H1 (cell line): ENCODE results near the gene NID2. TPM values are rescaled to one million over a fixed set of nuclear protein-coding genes. Genes with fewer than 3 reads are reported as not detected.

ENCODE experiments used
- CTCF ChIA-PET: fragments of 300-600 bp; sonication (Branson Sonifier 250); formaldehyde crosslinking; loops from one replicate; lab custom pipeline; 2021; ENCODE audit not compliant: partially characterized antibody; lab: Charles Lee
- POLR2A ChIA-PET: fragments of 300-600 bp; sonication (Branson Sonifier 250); formaldehyde crosslinking; loops from one replicate; lab custom pipeline; 2021; ENCODE audit warnings: inconsistent platforms; ENCODE audit not compliant: partially characterized antibody; lab: Charles Lee
- DNase-seq, 2 experiments: peaks; one replicate each; pipeline versions ENCODE4 v3.0.0 to v3.0.0-alpha.2; 2010 to 2022; ENCODE audit warnings: low spot score in 2 of 2, low read depth in 1 of 2, mixed read lengths in 1 of 2
- FAIRE-seq: peaks from 2 replicates; lab custom pipeline; 2011; peaks lifted over from hg19 to GRCh38; lab: Jason Lieb, UNC
- H2AFZ ChIP-seq: 2 replicates; pipeline ENCODE4 v1.8.1; 2012; ENCODE audit warnings: low read length, inconsistent platforms
- H2AK5ac ChIP-seq: 2 replicates; pipeline ENCODE4 v1.6.1; 2013; ENCODE audit warnings: low read depth, low read length
- H2BK120ac ChIP-seq: replicated peaks from 2 replicates; pipeline ENCODE3; 2013; ENCODE audit warnings: low read depth, low read length, inconsistent platforms
- H2BK12ac ChIP-seq: 2 replicates; pipeline ENCODE4 v1.6.1; 2013; ENCODE audit warnings: low read depth, low read length
- H2BK15ac ChIP-seq: 2 replicates; pipeline ENCODE4 v1.6.1; 2013; ENCODE audit warnings: low read length
- H2BK20ac ChIP-seq: 2 replicates; pipeline ENCODE4 v1.6.1; 2013; ENCODE audit warnings: low read length
- H2BK5ac ChIP-seq: 2 replicates; pipeline ENCODE4 v1.6.1; 2013; ENCODE audit warnings: low read depth, low read length
- H3K14ac ChIP-seq: 2 replicates; pipeline ENCODE4 v1.6.1; 2013; ENCODE audit warnings: inconsistent platforms; ENCODE audit not compliant: insufficient read length
- H3K18ac ChIP-seq: 2 replicates; pipeline ENCODE4 v1.6.1; 2013; ENCODE audit warnings: low read length; ENCODE audit errors: extremely low read depth
- H3K23ac ChIP-seq: 2 replicates; pipeline ENCODE4 v1.6.1; 2013; ENCODE audit warnings: inconsistent platforms; ENCODE audit not compliant: insufficient read length
- H3K23me2 ChIP-seq: 2 replicates; pipeline ENCODE4 v1.6.1; 2013; ENCODE audit warnings: low read depth, low read length
- H3K27ac ChIP-seq: 2 replicates; pipeline ENCODE4 v1.6.1; 2011; ENCODE audit warnings: low read depth, low read length, inconsistent platforms
- H3K27me3 ChIP-seq, 4 experiments: replicated peaks in 1 of 4; 1 replicate in 1 of 4; 2 replicates in 3 of 4; pipeline versions ENCODE4 v1.6.1 to v1.8.1; 2011 to 2013; ENCODE audit warnings: low read length in 3 of 4, mild to moderate bottlenecking in 3 of 4, inconsistent platforms in 2 of 4, mixed read lengths in 2 of 4, moderate library complexity in 1 of 4; ENCODE audit not compliant: control insufficient read depth in 3 of 4, insufficient read depth in 3 of 4; ENCODE audit errors: extremely low read depth in 1 of 4
- H3K36me3 ChIP-seq, 4 experiments: 2 replicates each; pipeline versions ENCODE4 v1.6.1 to v1.8.1; 2011 to 2013; ENCODE audit warnings: mild to moderate bottlenecking in 4 of 4, low read length in 3 of 4, moderate library complexity in 2 of 4, control low read depth in 1 of 4, inconsistent platforms in 1 of 4; ENCODE audit not compliant: insufficient read depth in 4 of 4, control insufficient read depth in 2 of 4
- H3K4ac ChIP-seq: replicated peaks from 2 replicates; pipeline ENCODE3; 2013; ENCODE audit warnings: low read length, low read depth, mixed read lengths, inconsistent platforms; ENCODE audit not compliant: insufficient read length
- H3K4me1 ChIP-seq, 4 experiments: replicated peaks in 1 of 4; 1 replicate in 1 of 4; 2 replicates in 3 of 4; pipeline versions ENCODE4 v1.6.1 to v1.8.1; 2011 to 2013; ENCODE audit warnings: low read length in 3 of 4, inconsistent platforms in 2 of 4, mixed read lengths in 1 of 4; ENCODE audit not compliant: insufficient read depth in 4 of 4, control insufficient read depth in 3 of 4
- H3K4me2 ChIP-seq, 2 experiments: 2 replicates each; pipeline versions ENCODE4 v1.6.1 to v1.8.1; 2011 to 2013; ENCODE audit warnings: low read depth in 2 of 2, low read length in 2 of 2, control low read depth in 1 of 2, inconsistent platforms in 1 of 2, mild to moderate bottlenecking in 1 of 2; ENCODE audit not compliant: insufficient read depth in 1 of 2
- H3K4me3 ChIP-seq, 4 experiments: fragments of 200-600, 300-600 bp in 1 of 4; sonication (generic), shearing (Covaris generic), sonication (Bioruptor Twin) in 1 of 4; 2 replicates each; pipeline versions ENCODE4 v1.5.1 to v1.8.1; 2011 to 2016; ENCODE audit warnings: low read length in 4 of 4, low read depth in 3 of 4, control low read depth in 2 of 4, inconsistent platforms in 2 of 4, mild to moderate bottlenecking in 2 of 4, mixed read lengths in 1 of 4, moderate library complexity in 1 of 4; ENCODE audit not compliant: insufficient read depth in 2 of 4; ENCODE audit errors: extremely low read depth in 1 of 4
- H3K56ac ChIP-seq: replicated peaks from 2 replicates; pipeline ENCODE3; 2013; ENCODE audit warnings: low read depth, mild to moderate bottlenecking, mixed read lengths, low read length, inconsistent platforms; ENCODE audit not compliant: insufficient read length
- H3K79me1 ChIP-seq: 2 replicates; pipeline ENCODE4 v1.6.1; 2013; ENCODE audit warnings: low read depth, low read length, control low read depth
- H3K79me2 ChIP-seq, 2 experiments: 2 replicates each; pipeline versions ENCODE4 v1.6.1 to v1.8.1; 2012 to 2013; ENCODE audit warnings: low read length in 2 of 2, mild to moderate bottlenecking in 2 of 2, inconsistent platforms in 1 of 2; ENCODE audit not compliant: insufficient read depth in 2 of 2, control insufficient read depth in 1 of 2
- H3K9ac ChIP-seq, 4 experiments: replicated peaks in 1 of 4; 1 replicate in 1 of 4; 2 replicates in 3 of 4; pipeline versions ENCODE4 v1.6.1 to v1.8.1; 2011 to 2013; ENCODE audit warnings: low read depth in 3 of 4, low read length in 3 of 4, control low read depth in 2 of 4, mild to moderate bottlenecking in 2 of 4, moderate library complexity in 2 of 4, inconsistent platforms in 1 of 4; ENCODE audit errors: extremely low read depth in 1 of 4
- H3K9me3 ChIP-seq, 2 experiments: 2 replicates each; pipeline versions ENCODE4 v1.6.1 to v1.8.1; 2012 to 2013; ENCODE audit warnings: mild to moderate bottlenecking in 2 of 2, moderate library complexity in 2 of 2, control low read depth in 1 of 2, inconsistent platforms in 1 of 2, low read depth in 1 of 2, low read length in 1 of 2, mixed read lengths in 1 of 2; ENCODE audit not compliant: insufficient read depth in 2 of 2
- H4K20me1 ChIP-seq, 2 experiments: replicated peaks in 1 of 2; 2 replicates each; pipeline versions ENCODE3 to v1.8.1; 2011 to 2013; ENCODE audit warnings: inconsistent platforms in 2 of 2, low read length in 2 of 2, mild to moderate bottlenecking in 1 of 2; ENCODE audit not compliant: insufficient read depth in 2 of 2, control insufficient read depth in 1 of 2
- H4K5ac ChIP-seq: 2 replicates; pipeline ENCODE4 v1.6.1; 2013; ENCODE audit warnings: low read length, low read depth, mixed read lengths, inconsistent platforms; ENCODE audit not compliant: insufficient read length
- H4K8ac ChIP-seq: 2 replicates; pipeline ENCODE4 v1.8.0; 2013; ENCODE audit warnings: mild to moderate bottlenecking, moderate library complexity, low read length, inconsistent platforms; ENCODE audit not compliant: insufficient read depth; ENCODE audit errors: extremely low read depth
- H4K91ac ChIP-seq: replicated peaks from 2 replicates; pipeline ENCODE3; 2013; ENCODE audit warnings: low read length, mixed read lengths, inconsistent platforms; ENCODE audit not compliant: insufficient read length
- BACH1 ChIP-seq: IDR thresholded peaks from 2 replicates; pipeline ENCODE4 v1.6.1; 2012; ENCODE audit warnings: low read length, improper control_type of control experiment
- CHD1 ChIP-seq: IDR thresholded peaks from 2 replicates; pipeline ENCODE4 v1.6.1; 2012; ENCODE audit warnings: low read depth, low read length, improper control_type of control experiment
- EZH2 ChIP-seq: fragments of 200-600 bp; sonication (generic); IDR thresholded peaks from 2 replicates; pipeline ENCODE4 v1.7.1; 2012; ENCODE audit warnings: low read depth, mild to moderate bottlenecking, moderate library complexity, low read length, inconsistent platforms; ENCODE audit not compliant: severe bottlenecking
- KDM5A ChIP-seq: fragments of 200-600 bp; IDR thresholded peaks from 2 replicates; pipeline ENCODE4 v1.7.1; 2012; ENCODE audit warnings: mild to moderate bottlenecking, low read length, inconsistent platforms, mixed read lengths
- SIN3A ChIP-seq, 2 experiments: IDR thresholded peaks in 1 of 2; conservative IDR thresholded peaks in 1 of 2; 2 replicates each; pipeline ENCODE4 v1.6.1; 2011 to 2012; ENCODE audit warnings: low read length in 2 of 2, improper control_type of control experiment in 1 of 2, low read depth in 1 of 2, mild to moderate bottlenecking in 1 of 2
- ZNF274 ChIP-seq: IDR thresholded peaks from 2 replicates; pipeline ENCODE4 v1.7.0; 2012; ENCODE audit warnings: low read length, borderline replicate concordance; ENCODE audit errors: extremely low read depth
- WGBS, 2 experiments: shearing (Covaris generic) in 1 of 2; methylation state at CpG; one replicate each; pipeline versions ENCODE4 v1.1.6 to v1.1.7; 2013 to 2015; ENCODE audit warnings: low lambda C conversion rate in 2 of 2, mixed read lengths in 2 of 2, inconsistent platforms in 1 of 2, low coverage in 1 of 2, missing lambda C conversion rate in 1 of 2; ENCODE audit not compliant: insufficient replicate concordance in 2 of 2, insufficient coverage in 1 of 2, insufficient read length in 1 of 2; ENCODE audit errors: extremely low coverage in 1 of 2, missing lambda C conversion rate in 1 of 2; 5-methylcytosine and 5-hydroxymethylcytosine counted together
- polyA plus RNA-seq, 7 experiments: library from polyadenylated mRNA; depleted of rRNA in 3 of 7; stranded (reverse) in 5 of 7; unstranded in 2 of 7; fragments of >200 nt in 5 of 7; fragments of 200-250 nt in 2 of 7; gene quantifications; 1 replicate in 5 of 7; 2 replicates in 1 of 7; 4 replicates in 1 of 7; pipeline versions ENCODE4 v1.2.1 to v1.2.3, GENCODE V29; 2011 to 2013; ENCODE audit warnings: missing spikeins in 2 of 7, mixed read lengths in 2 of 7
- total RNA-seq: library from RNA; stranded (reverse); fragmentation: NEBNext Ultra II Directional; extraction: Animal tissue kit (Norgen Biotek cat#: 25700); gene quantifications from 2 replicates; pipeline ENCODE4 v1.2.1, GENCODE V29; 2021

Gene NID2
- total and polyA plus RNA-seq, 2 of the 8 experiments (the other 6 are each of a cell fraction or from before 2014, with no cell fraction given) = 6.1 to 12.6 TPM

DNA sequence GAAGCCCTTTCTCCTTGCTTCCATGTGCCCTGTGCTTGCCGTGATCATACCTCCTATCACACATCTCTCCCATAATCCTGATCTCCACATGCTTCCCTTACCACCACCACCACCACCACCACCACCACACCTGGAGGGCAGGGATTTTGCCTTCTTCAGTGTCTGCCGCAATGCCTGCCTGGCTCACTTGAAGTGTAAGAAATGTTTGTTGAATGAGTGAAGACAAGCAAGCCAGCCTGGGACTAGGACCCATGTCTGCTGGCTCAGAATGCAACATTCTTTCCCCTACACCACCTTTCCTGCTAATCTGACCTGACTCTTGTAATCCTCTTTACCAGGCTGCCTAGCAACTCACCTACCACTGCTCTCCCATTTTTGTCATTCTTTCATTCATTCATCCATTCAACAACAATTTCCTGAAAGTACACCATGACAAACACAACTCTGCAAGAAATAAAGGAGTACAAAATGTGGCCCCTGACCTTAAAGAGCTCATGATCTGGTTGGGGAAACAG is 3.5 kb upstream of the NID2 start:
- 88% methylated on average over 2 of the region's 2 CpGs; no CpG with 5 or more reads in 1 of the 2 experiments for WGBS, 2 experiments
- peaks cover 0 to 6% (median under 1%) of the 10 kb centered on the region in 4 experiments; a peak in 2 of 7 replicates for H3K4me1 ChIP-seq
- no peaks in the 10 kb centered on the region for H4K20me1 ChIP-seq
- no peak overlapping the region for H3K56ac ChIP-seq
- no peak overlapping the region for H2BK5ac ChIP-seq
- no peak overlapping the region for H4K8ac ChIP-seq
- no peak overlapping the region for H4K91ac ChIP-seq
- H3K18ac ChIP-seq = no peak overlapping the region
- peak overlapping the region; percentile 17; the same call in 1 of the 2 replicates for H2AFZ ChIP-seq
- H2BK12ac ChIP-seq = 0 out of 2 replicates have a peak overlapping the region, but pooled peaks have one; percentile 1
- DNase-seq (no peak), FAIRE-seq (no peak)
- no peak overlapping the region for H2BK20ac ChIP-seq
- H2BK120ac ChIP-seq = no peak overlapping the region
- no peak overlapping the region for H3K4ac ChIP-seq
- H3K27ac ChIP-seq = no peak overlapping the region
- no peak for TF ChIP-seq EZH2
- TF ChIP-seq ZNF274 = no peak
- TF ChIP-seq CHD1 = no peak
- TF ChIP-seq BACH1 = no peak
- TF ChIP-seq KDM5A = no peak
- TF ChIP-seq SIN3A (conservative IDR thresholded peaks at IDR 0.05 in 1 of 2, IDR thresholded peaks at IDR 0.05 in 1 of 2; ENCODE audit: low read depth in 1 of 2, low read length in 2 of 2) = no peak
- CTCF ChIA-PET = interaction anchor here (0.7 to 6.2 kb wide), 23 partner anchors 10 to 198 kb away, joined by 3 to 135 read pairs (median 6); partner anchors contain the start of gene PTGDR
- no peak overlapping the region for H3K9ac ChIP-seq
- no peaks in the 10 kb centered on the region for H3K9me3 ChIP-seq
- no peak overlapping the region for H3K4me3 ChIP-seq
- H3K79me1 ChIP-seq = no peaks in the 10 kb centered on the region
- H3K23ac ChIP-seq = no peak overlapping the region
- POLR2A ChIA-PET = interaction anchor here (1.0 to 1.4 kb wide), 2 partner anchors 10 to 29 kb away, joined by 4 to 5 read pairs; no protein-coding TSS in a partner anchor
- H3K4me2 ChIP-seq = no peak overlapping the region
- H4K5ac ChIP-seq = no peak overlapping the region
- no peaks in the 10 kb centered on the region for H3K36me3 ChIP-seq
- no peak overlapping the region for H2BK15ac ChIP-seq
- peak overlapping the region; percentile 43; the same call in 1 of the 2 replicates for H2AK5ac ChIP-seq
- peaks cover 3 to 27% (median 23%) of the 10 kb centered on the region in 4 experiments for H3K27me3 ChIP-seq
- peaks cover 19% of the 10 kb centered on the region for H3K23me2 ChIP-seq
- no peaks in the 10 kb centered on the region for H3K79me2 ChIP-seq
- no peak overlapping the region for H3K14ac ChIP-seq
